ENCODE results near the gene CHCHD4. TPM values are rescaled to one million over a fixed set of nuclear protein-coding genes. Genes with fewer than 3 reads are reported as not detected.

Gene CHCHD4
- total RNA-seq, result 1.9 TPM

DNA sequence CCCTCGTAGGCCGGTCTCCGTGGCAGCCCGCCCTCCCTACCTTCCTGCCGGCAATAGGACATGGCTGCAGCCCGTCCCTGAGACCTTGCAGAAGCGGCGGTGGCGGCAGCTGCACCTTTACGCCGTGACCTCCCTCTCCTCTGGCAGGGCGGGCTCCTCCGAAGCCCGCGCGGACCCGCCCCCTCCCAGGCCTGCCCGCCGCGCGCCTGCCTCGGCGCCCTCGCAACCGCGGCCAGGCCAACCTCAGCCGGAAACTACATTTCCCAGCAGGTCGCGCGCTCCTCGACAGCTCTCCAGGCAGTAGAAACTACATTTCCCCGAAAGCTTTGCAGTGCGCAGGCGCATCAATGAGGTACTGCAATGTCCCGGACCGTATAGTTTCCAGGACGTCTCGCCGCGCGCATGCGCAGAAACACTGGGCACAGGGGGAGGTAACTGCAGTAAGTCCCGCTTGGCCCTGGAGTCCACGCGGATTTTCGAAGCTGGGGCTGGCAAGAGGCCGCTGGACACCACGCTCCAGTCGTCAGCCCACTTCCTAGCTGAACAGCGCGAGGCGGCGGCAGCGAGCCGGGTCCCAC, at the start of gene CHCHD4, which contains the start of gene TMEM43:
Gene CHCHD4, minus strand, starts transcription at position 256 of the 578 bp plus-strand sequence. Its CDS starts 194 bp downstream, at position 62.
Gene TMEM43, plus strand, starts transcription at position 438 of the 578 bp plus-strand sequence. CDS start 142 bp downstream, outside the sequence.
- Histone ChIP-seq H3K4me1 (ENCODE audit: insufficient read depth, low read length) (peaks cover 44% of the 10 kb centered on the region), H3K4me3 (ENCODE audit: low read length) (peak within 1 kb of the TSS; percentile 96), H3K9me3 (ENCODE audit: low read depth, low read length) (no peaks in the 10 kb centered on the region), H3K27me3 (ENCODE audit: insufficient read depth, low read length) (no peaks in the 10 kb centered on the region)

DNA sequence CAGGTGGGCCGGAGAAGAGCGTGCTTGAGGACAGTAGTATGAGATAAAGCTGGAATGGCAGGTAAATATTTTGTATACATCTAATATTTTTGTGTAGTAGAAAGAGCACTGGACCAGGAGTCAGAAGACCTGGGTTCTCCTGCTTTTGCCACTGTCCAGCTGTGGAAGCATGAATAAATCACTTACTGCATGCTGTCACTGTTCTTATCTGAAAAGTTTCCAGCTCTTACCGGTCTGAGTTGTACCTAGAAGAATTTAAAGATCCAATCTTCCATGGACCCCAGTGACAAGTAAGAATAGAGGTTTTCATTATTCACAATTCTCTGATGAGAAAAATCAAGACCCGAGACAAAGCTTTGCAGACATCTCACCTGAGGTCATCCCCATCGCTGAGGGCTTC, 47.8 kb upstream of the CHCHD4 start:
- Histone ChIP-seq H3K4me3 (ENCODE audit: low read length) (no peak overlapping the region), H3K9me3 (ENCODE audit: low read depth, low read length) (no peaks in the 10 kb centered on the region), H3K27me3 (ENCODE audit: insufficient read depth, low read length) (no peaks in the 10 kb centered on the region), H3K4me1 (ENCODE audit: insufficient read depth, low read length) (peaks cover 26% of the 10 kb centered on the region)

DNA sequence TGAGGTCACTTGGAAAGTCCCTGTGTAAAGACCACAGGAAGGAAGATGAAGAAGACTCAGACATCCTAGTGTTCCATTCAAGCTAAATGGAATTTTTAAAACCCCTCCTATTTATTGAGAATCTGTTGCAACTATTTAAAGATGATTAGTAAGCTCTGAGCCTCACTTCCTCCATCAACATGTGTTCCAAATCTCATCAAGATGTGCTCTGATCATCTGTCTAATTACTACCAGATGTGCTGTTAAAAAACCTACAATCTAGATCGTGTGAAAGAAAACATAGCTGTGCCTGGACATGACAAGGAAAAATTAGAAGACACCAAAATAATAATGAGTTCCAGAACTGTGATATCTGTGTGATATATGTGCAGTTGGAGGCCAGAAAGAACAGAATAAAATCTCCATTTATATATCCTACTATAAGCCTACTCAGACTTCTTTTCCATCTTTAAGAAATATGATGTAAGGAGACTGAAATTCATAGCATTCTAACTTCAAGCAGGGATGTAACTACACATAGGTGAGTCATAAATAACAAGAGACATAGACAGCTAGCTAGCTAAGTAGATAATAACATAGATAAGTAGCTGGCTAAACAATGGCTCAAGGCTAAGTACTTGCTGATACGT, 46.0 kb upstream of the CHCHD4 start:
- Histone ChIP-seq H3K9me3 (ENCODE audit: low read depth, low read length) (no peaks in the 10 kb centered on the region), H3K27me3 (ENCODE audit: insufficient read depth, low read length) (no peaks in the 10 kb centered on the region), H3K4me3 (ENCODE audit: low read length) (no peak overlapping the region), H3K4me1 (ENCODE audit: insufficient read depth, low read length) (peaks cover 10% of the 10 kb centered on the region)

DNA sequence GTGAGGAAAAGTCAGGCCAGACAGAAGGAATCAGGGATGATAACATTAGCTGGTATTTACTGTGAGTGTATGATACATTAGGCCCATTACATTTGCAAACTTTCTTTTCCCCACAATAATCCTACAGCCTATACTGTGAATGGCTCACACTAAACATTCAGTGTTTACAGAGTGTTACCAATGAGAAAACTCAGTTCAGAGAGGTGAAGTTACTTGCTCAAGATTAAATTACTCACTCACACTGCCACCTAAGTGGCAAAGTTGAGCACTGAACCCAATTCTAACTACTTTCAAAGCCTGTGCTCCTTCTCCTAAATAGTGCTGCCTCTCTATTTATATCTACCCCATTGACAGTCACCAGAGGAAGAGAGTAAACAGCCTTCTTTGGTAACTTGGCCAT, 45.2 kb upstream of the CHCHD4 start:
- H3K4me3 ChIP-seq (ENCODE audit: low read length), result no peak overlapping the region

DNA sequence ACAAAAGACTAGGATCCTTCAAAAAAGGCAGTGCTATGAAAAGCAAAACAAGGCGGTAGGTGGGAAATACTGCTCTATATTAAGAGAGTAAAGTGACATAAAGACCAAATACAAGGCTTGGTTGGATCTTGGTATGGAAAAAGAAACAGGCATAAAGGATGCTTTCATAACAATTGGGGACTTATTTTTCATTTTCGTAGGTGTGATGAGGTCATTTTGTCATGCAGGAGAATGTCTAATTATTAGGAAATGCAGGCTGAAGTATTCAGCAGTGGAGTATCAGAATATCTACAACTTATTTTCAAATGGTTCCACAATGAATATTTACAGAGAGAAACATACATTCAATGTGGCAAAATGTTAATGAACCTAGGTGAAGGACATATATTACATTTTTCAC, 44.8 kb upstream of the CHCHD4 start:
- Histone ChIP-seq H3K27me3 (ENCODE audit: insufficient read depth, low read length) (no peaks in the 10 kb centered on the region), H3K4me1 (ENCODE audit: insufficient read depth, low read length) (no peaks in the 10 kb centered on the region), H3K4me3 (ENCODE audit: low read length) (no peak overlapping the region), H3K9me3 (ENCODE audit: low read depth, low read length) (no peaks in the 10 kb centered on the region)

More for the DNA sequence above, 45.2 kb upstream of the CHCHD4 start:
- H3K27me3 ChIP-seq (ENCODE audit: insufficient read depth, low read length), result no peaks in the 10 kb centered on the region
- peaks cover 3% of the 10 kb centered on the region for H3K4me1 ChIP-seq (ENCODE audit: insufficient read depth, low read length)
- H3K9me3 ChIP-seq (ENCODE audit: low read depth, low read length), result no peaks in the 10 kb centered on the region

DNA sequence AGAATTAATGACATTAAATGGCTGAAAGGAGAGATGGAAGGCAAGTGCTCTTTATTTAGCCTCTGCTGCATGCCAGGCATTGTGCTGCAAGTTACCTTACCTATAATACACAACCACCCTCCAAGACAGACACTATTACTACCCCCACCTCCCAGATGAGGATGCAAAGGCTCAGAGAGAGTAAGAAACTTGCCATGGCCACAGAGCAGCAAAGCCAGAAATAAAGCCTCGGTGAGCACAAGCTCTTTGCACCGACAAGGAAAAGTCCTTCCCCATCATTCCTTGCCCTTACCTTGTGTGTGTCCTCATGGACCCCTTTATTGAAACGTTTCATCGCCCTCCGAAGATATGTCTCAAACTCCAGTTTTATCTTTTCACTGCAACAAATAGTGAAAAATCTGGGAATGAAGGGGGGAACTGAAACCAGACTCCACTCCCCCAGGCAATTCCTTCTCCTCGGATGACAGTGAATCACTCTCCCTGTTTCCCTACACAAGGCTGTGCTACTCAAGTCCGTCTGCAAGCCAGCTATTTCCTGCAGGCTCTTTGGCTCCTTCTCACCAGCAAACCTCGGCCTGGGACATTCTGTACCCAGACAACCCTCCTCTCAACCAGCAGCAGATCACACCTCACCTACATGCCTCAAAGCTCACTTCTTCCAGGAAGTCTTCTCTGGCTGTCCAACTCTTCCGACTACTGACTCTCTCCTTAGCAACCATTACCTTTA, 42.4 kb upstream of the CHCHD4 start:
- Histone ChIP-seq H3K4me3 (ENCODE audit: low read length) (no peak overlapping the region), H3K9me3 (ENCODE audit: low read depth, low read length) (peaks cover 4% of the 10 kb centered on the region), H3K4me1 (ENCODE audit: insufficient read depth, low read length) (no peaks in the 10 kb centered on the region), H3K27me3 (ENCODE audit: insufficient read depth, low read length) (no peaks in the 10 kb centered on the region)

DNA sequence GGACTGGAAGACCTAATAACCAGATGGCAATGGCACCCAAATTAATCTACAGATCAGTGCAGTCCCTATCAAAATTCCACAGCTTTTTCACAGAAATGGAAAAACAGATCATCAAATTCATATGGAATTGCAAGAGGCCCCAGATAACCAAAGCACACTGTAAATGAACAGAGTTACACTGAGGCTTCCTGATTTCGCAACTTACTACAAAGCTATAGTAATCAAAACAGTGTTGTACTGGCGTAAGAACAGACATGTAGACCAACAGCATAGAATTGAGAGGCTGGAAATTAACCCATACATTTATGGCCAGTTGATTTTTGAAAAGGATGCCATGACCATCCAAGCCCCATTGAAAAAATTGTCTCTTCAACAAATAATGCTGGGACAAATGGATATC, 37.5 kb upstream of the CHCHD4 start:
- Histone ChIP-seq H3K4me3 (ENCODE audit: low read length) (no peak overlapping the region), H3K27me3 (ENCODE audit: insufficient read depth, low read length) (no peaks in the 10 kb centered on the region), H3K4me1 (ENCODE audit: insufficient read depth, low read length) (no peaks in the 10 kb centered on the region), H3K9me3 (ENCODE audit: low read depth, low read length) (peaks cover 20% of the 10 kb centered on the region)

DNA sequence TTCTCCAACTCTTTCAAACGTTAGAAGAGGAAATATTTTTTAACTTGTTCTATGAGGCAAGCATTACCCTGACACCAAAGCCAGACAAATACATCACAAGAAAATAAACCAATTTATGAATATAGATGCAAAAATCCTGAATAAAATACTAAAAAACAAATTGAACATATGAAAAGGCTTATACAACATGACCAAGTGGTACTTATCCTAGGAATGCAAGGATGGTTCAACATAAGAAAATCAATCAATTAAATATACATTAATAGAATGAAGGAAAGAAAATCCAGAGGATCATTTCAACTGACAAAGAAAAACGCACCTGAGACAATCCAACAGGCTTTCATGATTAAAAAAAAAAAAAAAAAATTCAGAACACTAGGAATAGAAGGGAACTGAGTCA, 36.6 kb upstream of the CHCHD4 start:
- Histone ChIP-seq H3K9me3 (ENCODE audit: low read depth, low read length) (peaks cover 20% of the 10 kb centered on the region), H3K4me3 (ENCODE audit: low read length) (no peak overlapping the region), H3K27me3 (ENCODE audit: insufficient read depth, low read length) (no peaks in the 10 kb centered on the region), H3K4me1 (ENCODE audit: insufficient read depth, low read length) (no peaks in the 10 kb centered on the region)

DNA sequence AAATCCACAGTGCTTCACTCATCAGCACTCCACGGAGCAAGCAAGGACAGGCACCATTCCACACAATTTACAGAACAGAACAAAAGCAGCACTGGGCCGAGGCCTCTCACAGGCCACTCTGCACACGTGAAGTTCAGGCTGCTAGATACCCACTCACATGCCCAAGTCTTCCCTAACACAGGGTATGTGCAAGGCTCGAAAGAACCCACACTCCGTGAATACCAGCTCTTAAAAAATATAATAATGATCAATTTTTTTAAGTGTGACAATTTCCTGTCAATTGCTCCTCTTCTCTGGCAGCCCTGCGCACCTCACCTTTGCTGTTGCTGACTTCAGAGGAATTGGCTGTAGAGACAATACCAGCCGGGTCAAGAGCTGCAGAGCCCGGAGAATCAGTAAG, 34.8 kb upstream of the CHCHD4 start:
- no peak overlapping the region for H3K4me3 ChIP-seq (ENCODE audit: low read length)

DNA sequence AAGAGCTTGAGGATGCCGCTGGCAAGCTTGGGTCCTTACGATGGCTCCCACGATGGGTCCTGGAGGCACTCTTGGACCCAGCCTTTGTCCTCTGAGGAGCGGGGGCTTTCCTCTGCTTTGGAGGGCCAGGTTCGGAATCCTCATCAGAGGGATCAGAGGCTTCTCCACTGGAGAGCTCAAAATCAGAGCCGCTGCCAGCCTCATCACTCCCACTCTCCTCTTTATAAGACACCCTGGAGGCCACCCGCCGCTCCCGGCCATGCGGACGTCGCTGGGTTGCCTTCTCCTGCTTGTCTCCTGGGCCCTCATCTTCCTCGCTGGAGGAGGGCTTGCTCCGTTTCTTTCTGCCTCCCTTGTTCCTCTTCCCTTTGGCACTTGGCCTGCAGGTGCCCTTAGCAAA, 33.7 kb upstream of the CHCHD4 start:
- Histone ChIP-seq H3K4me3 (ENCODE audit: low read length) (no peak overlapping the region), H3K9me3 (ENCODE audit: low read depth, low read length) (peaks cover 20% of the 10 kb centered on the region), H3K4me1 (ENCODE audit: insufficient read depth, low read length) (no peaks in the 10 kb centered on the region), H3K27me3 (ENCODE audit: insufficient read depth, low read length) (no peaks in the 10 kb centered on the region)

More for the DNA sequence above, 34.8 kb upstream of the CHCHD4 start:
- H3K27me3 ChIP-seq (ENCODE audit: insufficient read depth, low read length), result no peaks in the 10 kb centered on the region
- peaks cover 20% of the 10 kb centered on the region for H3K9me3 ChIP-seq (ENCODE audit: low read depth, low read length)
- H3K4me1 ChIP-seq (ENCODE audit: insufficient read depth, low read length), result no peaks in the 10 kb centered on the region

DNA sequence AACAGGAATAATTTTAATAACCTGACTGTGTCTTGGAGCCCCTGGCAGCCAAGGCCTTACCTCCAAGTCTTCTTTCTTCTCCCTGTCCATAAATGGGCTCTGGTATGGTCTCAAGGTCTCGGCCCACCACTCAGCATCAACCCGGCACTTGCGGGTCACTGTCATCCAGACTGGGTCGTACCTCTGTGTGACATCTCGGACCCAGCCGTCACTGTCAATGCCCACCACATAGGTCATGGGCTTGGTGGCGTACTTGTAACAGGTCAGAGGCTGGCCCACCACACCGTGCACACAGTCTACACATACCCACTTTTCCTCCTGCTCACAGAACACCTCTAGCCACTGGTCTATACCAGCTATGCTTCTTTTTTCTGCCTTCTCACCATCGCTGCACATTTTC, 33.3 kb upstream of the CHCHD4 start:
- peaks cover 20% of the 10 kb centered on the region for H3K9me3 ChIP-seq (ENCODE audit: low read depth, low read length)
- no peaks in the 10 kb centered on the region for H3K4me1 ChIP-seq (ENCODE audit: insufficient read depth, low read length)
- no peaks in the 10 kb centered on the region for H3K27me3 ChIP-seq (ENCODE audit: insufficient read depth, low read length)
- no peak overlapping the region for H3K4me3 ChIP-seq (ENCODE audit: low read length)

DNA sequence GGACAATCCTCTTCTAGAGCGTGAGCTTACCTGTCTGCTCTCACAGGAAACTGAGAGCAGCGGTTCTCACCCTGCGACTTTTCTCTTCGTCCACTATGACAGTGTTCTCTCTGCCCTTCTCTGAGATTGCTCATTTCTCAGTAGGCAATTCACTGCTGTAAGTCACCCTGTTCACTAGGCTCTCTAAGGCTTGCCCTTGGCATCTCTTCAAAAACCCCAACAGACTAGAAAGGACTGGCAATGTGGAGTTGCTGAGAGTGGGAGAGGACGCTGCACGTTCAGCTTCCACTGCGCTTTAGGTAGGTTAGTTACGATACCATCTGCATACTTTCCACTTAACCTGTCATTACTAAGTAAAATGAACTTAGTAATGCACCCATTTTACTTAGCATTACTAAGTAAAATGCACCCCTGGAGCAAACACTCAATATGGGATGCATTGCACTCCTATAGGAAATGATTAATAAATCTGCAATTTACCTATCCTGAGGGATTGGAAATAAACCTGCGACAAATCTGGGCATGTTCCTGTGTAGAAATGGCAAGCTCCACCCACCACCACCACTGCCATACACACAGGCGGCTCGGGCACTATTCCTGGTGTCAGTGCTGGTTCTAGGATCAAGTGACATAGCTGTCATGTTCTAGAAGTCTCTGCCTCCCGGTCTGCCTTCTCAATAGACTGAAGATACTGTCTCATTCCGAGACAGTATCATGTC, 32.3 kb upstream of the CHCHD4 start:
- Histone ChIP-seq H3K9me3 (ENCODE audit: low read depth, low read length) (peaks cover 15% of the 10 kb centered on the region), H3K27me3 (ENCODE audit: insufficient read depth, low read length) (no peaks in the 10 kb centered on the region), H3K4me3 (ENCODE audit: low read length) (no peak overlapping the region), H3K4me1 (ENCODE audit: insufficient read depth, low read length) (no peaks in the 10 kb centered on the region)

DNA sequence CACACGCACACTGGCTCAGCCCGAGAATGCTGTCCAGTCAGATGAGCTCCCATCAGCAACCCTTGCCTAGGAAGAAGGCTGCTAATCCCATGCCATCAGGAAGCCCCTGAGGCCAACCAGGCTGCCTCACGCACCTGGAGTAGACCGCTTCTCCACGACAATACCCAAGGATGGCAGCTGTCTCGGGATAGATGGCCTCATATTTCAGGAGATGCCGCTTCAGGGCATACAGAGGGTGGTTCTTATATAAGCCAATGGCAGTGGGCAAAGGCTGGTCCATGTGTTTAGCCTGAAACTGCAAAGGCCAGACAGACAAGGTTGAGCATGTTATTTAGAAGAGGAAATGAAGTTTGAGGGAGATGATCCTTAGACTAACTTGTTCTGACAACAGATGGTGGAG, 31.5 kb upstream of the CHCHD4 start:
- Histone ChIP-seq H3K4me1 (ENCODE audit: insufficient read depth, low read length) (no peaks in the 10 kb centered on the region), H3K9me3 (ENCODE audit: low read depth, low read length) (peaks cover 7% of the 10 kb centered on the region), H3K27me3 (ENCODE audit: insufficient read depth, low read length) (no peaks in the 10 kb centered on the region), H3K4me3 (ENCODE audit: low read length) (no peak overlapping the region)

DNA sequence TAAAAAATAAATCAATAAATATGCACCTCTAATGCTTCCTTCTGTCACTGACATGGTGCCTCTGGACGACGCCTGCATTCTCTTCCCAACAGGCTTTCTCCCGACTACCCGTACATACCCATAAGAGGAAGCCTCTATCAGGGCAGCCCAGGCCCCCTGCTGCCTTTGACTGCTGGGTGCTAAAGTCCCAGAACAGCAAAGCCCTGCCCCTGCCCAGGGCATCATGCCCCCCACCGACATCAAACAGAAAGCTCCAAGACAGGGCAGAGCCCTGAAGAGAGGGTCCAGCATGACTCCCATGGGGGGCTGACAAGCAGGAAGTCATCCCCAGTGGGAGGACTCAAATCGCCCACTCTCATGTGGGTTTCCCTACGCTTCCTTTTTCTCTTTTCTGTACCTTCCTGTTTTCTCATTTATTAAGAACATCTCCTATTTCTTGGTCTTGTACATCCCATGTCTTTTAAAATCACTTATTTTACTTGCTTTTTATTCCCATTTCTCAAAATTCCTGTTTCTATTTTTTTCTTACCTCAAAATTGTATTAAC, 30.3 kb upstream of the CHCHD4 start:
- no peak overlapping the region for H3K4me3 ChIP-seq (ENCODE audit: low read length)
- no peaks in the 10 kb centered on the region for H3K9me3 ChIP-seq (ENCODE audit: low read depth, low read length)
- H3K27me3 ChIP-seq (ENCODE audit: insufficient read depth, low read length), result no peaks in the 10 kb centered on the region
- H3K4me1 ChIP-seq (ENCODE audit: insufficient read depth, low read length), result no peaks in the 10 kb centered on the region

DNA sequence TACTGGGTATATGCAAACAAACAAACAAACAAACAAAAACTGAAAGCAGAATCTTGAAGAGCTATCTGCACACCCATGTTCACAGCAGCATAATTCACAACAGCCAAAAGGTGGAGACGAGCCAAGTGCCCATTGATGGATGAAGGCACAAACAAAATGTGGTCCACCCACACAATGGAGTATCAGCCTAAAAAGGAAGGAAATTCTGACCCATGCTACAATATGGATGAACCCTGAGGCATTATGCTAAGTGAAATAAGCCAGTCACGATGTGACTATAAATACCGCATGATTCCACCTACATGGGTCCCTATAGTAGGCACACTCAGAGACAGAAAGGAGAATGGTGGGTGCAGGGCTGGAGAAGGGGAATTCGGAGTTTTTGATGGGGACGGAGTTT, 29.6 kb upstream of the CHCHD4 start:
- H3K4me1 ChIP-seq (ENCODE audit: insufficient read depth, low read length), result no peaks in the 10 kb centered on the region
- H3K9me3 ChIP-seq (ENCODE audit: low read depth, low read length), result no peaks in the 10 kb centered on the region
- no peaks in the 10 kb centered on the region for H3K27me3 ChIP-seq (ENCODE audit: insufficient read depth, low read length)
- H3K4me3 ChIP-seq (ENCODE audit: low read length), result no peak overlapping the region
